NCI-H146 treated with DMSO at 0.1 percent for 48 hours (cell line): ENCODE measurements around the gene ADH6.
"Not testable (repeated sequence)": the region's sequence is repeated elsewhere in the genome, so short reads cannot be mapped to it uniquely, and the experiment has no call there.

Experiments used
- DNase-seq: peaks from one replicate; lab custom pipeline; 2025; ENCODE audit not compliant: unreplicated experiment; lab: John Stamatoyannopoulos, UW

ADH6 gene

GRCh38 chr4:99219072-99219471 lies at the start of gene ADH6:
Gene ADH6, minus strand, starts transcription at chr4:99219246. Its CDS starts 94 bp downstream, at chr4:99219152.
- DNase-seq, result no peak

- no peak for DNase-seq
These were observed 45.9 kb upstream of the ADH6 start for GRCh38 chr4:99264927-99265326.

DNA sequence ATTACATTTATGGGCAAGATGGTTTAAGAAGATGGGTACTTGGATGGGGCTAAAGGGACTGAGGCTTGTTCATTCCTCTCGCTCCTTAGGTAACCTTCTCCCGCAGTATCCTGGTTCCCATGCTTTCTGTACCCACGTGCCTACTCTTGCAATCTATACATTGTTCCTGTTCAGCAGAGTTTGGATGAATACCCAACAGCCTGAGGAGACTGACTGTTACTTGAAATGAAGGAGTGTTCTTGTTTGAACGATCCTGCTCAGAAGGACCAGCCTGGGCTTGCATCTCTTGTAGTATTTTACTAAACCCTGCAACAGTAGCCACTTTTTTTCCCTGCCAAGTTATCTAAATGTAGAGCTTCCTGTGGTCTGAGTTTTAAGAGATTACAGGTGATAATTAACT lies 33.7 kb upstream of the ADH6 start:
- no peak for DNase-seq

DNA sequence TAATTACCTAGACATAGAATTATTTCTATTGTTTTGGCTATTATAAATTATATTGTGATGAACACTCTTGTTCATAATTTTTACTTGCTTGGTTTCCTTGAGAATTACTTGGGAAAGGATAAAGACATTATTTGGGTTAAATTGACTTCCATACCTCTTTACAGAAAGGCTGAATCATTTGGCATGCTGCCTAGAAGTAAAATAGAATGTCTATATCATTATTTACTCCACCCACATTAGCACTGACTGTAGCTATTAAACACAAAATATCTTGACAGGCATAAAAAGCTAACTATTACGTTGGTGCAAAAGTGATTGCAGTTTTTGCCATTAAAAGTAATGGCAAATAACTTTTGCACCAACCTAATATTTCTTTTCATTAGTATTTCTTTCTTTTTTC lies 29.7 kb upstream of the ADH6 start:
- no peak for DNase-seq

DNA sequence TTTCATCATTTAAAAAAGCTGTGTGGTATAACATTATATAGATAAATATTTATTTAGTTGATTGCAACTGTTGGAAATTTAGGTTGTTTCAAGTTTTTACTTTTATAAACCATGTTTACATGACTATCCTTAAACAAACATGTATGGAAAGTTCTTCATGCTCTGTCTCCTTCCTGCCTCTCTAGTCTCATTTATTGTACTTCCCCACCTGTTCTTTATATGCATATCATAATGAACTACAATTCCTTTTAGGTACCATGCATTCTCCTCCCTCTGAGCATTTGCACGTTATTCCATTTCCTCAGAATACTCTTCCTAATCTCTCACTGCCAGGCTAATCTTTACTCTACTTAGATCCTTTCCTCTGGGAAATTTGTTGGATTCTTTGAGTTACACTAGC lies 16.9 kb upstream of the ADH6 start:
- no peak for DNase-seq

- DNase-seq, result no peak
These were observed 15.4 kb upstream of the ADH6 start for GRCh38 chr4:99234331-99235010.

- DNase-seq, result not testable (repeated sequence)
These were observed 14.4 kb upstream of the ADH6 start for GRCh38 chr4:99233397-99233796.

DNA sequence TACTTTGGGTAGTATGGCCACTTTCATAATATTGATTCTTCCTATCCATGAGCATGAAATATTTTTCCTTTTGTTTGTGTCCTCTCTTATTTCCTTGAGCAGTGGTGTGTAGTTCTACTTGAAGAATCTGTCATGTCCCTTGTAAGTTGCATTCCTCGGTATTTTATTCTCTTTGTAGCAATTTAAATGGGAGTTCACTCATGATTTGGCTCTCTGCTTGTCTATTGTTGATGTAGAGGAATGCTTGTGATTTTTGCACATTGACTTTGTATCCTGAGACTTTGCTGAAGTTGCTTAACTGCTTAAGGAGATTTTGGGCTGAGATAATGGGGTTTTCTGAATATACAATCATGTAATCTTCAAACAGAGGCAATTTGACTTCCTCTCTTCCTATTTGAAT lies 9.7 kb upstream of the ADH6 start:
- DNase-seq, result not testable (repeated sequence)

GRCh38 chr4:99227646-99228045 lies 8.6 kb upstream of the ADH6 start:
- DNase-seq, result not testable (repeated sequence)

- DNase-seq, result no peak
These were observed 2.9 kb upstream of the ADH6 start for GRCh38 chr4:99221980-99222379.

- DNase-seq, result no peak
These were observed 433 bp upstream of the ADH6 start for GRCh38 chr4:99219479-99219878.

- DNase-seq, result no peak
These were observed 3.5 kb downstream of the ADH6 start for GRCh38 chr4:99215521-99215920.

DNA sequence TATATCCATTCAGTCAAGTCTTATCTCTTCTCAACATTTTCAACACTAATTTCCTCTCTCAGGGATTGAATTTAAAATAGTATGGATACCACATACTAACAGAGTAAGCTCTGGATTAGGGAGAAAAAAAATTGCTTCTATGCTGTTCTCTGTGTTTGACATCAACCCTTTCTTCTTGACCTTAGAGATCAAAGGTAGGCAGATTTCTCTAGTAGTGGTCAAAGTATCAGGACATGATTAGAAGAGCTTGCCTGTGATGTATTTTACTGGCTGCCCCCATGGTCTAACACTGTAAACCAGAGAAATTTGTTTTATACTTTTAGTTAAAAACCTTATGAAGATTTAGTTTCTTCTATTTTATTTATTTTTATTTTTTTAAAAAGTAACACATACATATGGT lies 8.3 kb downstream of the ADH6 start:
- DNase-seq, result no peak

DNA sequence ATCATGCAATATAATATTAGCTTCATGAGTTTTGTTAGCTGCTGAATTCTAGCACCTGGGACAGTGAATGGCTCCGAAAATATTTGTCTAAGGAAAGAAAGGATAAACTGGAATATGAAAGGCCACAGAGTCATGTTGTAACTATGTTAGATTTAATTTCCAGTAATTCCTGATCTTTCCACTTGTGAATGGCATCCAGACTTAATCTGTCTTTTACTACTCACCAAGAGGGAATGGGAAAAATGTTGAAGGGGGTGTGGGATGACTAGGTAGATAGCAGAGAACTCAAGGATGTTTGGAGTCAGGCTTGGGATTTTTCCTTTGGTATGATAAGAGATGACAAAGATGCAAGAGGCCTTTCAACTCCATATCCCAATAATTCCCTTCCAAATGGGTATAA lies 9.4 kb downstream of the ADH6 start:
- no peak for DNase-seq

DNA sequence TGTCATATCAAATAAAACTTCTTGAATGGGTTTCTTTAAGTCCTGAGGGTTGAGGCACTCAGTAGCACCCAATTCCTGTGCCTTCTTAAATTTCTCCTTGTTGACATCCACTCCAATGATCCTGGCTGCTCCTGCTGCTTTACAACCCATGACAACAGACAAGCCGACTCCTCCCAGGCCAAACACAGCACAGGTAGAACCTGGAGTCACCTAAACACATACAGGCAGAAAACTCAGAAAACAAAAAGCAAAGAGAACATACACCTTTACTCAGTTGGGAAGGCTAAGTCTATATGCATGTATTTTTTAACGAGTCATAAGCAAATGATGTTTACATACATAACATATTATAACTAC lies 10.3 kb downstream of the ADH6 start:
- no peak for DNase-seq

DNA sequence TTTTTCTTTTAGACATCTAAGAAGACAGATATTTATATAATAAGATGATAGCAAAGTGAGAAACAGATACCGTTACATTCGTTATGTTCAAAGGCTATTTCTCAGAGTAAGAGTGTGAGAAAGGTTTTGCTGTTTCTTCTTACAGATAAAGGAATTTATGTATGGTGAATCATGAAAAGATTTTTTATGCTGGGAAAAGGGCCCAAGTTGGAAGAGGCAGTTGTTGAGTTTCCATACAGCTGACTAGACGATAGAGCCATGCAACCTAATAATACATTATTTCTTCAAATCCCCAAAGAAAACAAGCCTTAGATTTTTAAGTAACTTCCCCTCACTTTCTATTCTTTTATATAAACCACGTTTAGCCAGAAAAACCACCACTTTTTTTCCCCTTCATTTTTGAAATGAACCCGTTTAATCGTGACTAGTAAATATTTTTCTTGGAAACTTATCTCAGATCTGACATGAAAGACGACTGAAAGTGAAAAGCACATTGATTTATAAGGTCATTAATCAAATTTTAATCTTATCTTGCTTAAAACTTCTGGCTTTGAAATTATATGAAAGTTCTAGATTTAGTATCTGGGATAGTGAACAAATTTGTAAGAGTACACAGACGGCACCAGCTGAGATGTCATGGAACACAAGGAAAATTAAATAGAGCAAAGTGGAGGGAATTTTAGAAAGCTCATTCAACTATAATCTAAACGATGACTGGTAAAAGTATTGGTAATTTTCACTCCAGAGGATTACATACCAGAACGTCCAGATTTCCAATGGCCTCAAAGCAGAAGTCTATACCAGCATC lies 10.9 kb downstream of the ADH6 start:
- no peak for DNase-seq

DNA sequence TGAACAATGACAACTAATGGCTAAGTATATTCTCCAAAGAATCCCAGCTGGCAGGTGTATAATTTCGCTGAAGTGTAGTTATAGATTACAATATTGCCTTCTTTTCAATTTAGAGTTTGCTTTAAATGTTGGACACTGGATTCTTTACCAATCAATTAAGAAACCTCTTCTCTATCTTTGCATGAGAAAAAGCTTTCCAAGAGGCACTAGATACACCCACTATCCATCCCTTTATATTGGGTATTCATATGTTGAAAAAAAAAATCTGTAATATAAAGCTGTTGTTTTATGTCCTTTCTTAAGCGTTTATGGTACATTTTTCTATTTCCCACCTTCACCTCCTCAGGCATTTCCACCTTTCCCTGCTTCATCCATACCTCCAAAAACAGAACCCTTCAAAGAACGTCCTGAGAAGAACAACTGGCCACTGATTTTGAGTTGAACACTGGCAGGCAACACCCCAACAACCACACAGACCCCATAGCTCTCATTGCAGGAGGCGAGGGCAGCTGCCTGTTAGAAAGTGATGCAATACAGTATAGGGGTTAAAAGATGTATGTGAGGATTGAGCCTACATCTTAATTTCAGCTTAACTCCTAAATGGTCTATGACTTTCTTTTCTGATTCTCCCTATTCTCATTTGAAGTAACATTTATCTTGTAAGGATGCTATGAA lies 11.8 kb downstream of the ADH6 start:
- DNase-seq, result no peak

DNA sequence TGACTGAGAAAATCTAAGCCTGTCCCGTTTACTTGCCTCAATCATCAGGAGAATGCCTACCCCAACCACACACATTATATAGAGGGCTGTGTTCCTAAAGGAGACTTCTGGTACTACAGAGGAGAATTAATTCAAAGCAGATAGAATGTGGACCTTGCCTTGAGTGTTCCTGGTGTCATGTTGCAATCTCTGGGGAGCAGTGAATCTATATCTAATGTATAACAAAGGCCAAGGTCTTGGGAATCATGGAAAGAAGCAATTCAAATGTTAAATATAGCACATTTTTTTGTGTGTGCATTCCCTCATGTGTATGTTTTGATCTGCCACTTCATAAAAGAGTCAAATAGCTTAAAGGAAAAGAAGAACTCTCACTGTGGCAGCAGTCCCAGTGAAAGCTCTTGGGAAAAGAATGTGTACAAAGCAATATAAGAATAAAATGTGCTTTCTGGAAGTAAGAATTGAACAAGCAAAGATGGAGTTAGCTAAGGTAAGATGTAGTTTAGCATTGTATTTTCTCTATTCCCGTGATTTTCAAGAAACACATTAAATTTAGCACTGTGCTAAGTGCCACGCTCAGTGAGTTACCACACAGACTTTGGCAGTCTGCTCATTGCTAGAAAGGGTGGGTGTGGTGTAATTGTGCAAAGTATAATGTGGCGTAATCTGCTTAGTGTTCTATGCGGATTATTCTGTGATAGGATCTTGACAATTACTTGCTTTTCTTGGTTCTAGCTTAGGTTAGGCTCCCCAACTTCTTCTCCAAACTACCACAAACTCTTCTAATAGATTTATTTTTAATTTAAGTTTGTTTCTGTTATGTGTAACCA lies 13.7 kb downstream of the ADH6 start:
- no peak for DNase-seq

- no peak for DNase-seq
These were observed 16.5 kb downstream of the ADH6 start for GRCh38 chr4:99202536-99202935.

DNA sequence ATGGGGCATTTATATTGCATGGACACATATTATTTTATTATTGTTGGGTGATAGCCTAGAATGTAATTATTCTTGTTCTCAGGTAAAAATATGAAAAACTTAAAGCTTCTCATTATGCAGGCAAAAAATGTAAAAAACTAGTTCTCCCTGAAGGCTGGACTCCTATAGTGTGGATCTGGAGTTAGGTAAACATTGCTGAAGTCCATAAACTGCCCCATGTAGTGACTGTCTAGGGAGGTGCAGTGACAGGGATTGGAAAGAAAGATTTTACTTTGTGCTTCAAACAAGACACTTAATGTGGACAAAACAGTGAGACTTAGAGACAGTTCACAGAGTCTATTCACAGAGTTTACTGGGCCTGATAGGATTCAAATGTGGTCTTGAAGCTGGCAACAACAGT lies 17.0 kb downstream of the ADH6 start:
- DNase-seq, result no peak

DNA sequence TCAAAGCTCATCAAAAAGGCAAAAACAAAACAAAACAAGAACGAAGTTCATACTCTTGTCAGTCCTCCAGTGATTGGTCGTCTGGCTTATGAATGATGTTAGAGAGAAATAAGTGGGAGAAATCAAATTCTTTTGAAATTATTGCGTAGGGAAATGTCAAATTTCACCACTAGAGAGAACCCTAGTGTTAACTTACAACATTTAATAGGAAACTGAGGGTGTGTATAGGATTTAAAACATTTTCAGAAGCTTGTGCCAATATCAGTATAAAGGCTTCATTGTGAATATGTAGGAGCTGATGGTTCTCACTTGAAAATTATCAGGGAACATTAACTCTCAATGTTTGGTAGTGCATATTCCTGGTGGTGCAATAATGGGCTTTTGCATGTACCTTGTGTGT lies 17.4 kb downstream of the ADH6 start:
- DNase-seq, result no peak
